ENCODE results near the gene SPRTN. TPM values are rescaled to one million over a fixed set of nuclear protein-coding genes. Genes with fewer than 3 reads are reported as not detected.

SPRTN gene, protein sequence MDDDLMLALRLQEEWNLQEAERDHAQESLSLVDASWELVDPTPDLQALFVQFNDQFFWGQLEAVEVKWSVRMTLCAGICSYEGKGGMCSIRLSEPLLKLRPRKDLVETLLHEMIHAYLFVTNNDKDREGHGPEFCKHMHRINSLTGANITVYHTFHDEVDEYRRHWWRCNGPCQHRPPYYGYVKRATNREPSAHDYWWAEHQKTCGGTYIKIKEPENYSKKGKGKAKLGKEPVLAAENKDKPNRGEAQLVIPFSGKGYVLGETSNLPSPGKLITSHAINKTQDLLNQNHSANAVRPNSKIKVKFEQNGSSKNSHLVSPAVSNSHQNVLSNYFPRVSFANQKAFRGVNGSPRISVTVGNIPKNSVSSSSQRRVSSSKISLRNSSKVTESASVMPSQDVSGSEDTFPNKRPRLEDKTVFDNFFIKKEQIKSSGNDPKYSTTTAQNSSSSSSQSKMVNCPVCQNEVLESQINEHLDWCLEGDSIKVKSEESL
- polyA plus RNA-seq (2012; ENCODE audit: low read depth, missing spikeins) = 2.3 TPM

DNA sequence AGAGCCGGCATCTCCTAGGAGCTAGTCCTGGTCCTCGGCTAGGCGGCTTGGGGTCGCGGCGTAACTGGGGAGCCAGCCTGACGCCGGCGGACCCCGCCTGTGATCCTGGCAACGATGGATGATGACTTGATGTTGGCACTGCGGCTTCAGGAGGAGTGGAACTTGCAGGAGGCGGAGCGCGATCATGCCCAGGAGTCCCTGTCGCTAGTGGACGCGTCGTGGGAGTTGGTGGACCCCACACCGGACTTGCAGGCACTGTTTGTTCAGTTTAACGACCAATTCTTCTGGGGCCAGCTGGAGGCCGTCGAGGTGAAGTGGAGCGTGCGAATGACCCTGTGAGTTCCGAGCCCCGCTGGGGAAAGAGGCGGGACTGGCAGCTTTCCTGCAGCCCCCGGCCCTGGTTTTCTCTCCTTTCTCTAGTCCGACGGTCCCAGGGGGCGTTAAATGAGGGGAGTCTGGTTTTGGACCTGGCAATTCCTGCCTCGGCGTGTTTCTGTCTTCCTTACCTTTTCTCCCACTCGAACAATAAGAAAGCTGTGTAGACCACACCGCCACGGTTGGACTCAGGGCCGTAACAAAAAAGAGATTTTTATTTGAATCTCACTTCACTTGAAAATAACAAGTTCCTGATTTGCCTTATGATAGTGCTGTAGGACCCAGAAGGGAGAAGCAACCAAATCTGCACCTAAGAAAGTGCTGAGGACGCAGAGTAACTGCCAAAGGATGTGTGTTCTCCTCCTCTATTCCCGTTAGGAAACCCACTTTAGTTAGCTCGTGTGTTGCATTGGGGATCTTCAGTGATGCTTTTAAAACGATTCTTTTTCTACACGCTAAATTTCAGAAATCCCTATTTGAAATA is at the start of gene SPRTN:
SPRTN (plus strand) TSS at position 24 of the 859 bp plus-strand sequence; CDS start at position 115, 91 bp downstream.
- TF ChIP-seq TAF1 (IDR thresholded peaks at IDR 0.05; ENCODE audit: low read depth, low read length) = no peak
- no peak for TF ChIP-seq POLR2AphosphoS5 (IDR thresholded peaks at IDR 0.05; ENCODE audit: low read depth, low read length)
- TF ChIP-seq POU2F2 (IDR thresholded peaks at IDR 0.05; ENCODE audit: low read depth, low read length) = no peak
- no peak for TF ChIP-seq PAX5 (IDR thresholded peaks at IDR 0.05; ENCODE audit: insufficient read depth, low read length, severe bottlenecking)
- TF ChIP-seq SPI1 (IDR thresholded peaks at IDR 0.05; ENCODE audit: low read depth, low read length) = no peak
- TF ChIP-seq POLR2A (IDR thresholded peaks at IDR 0.05; ENCODE audit: low read depth, low read length) = no peak
- peak; percentile 19 for DNase-seq (ENCODE audit: insufficient read length, low spot score)
- FAIRE-seq = no peak

DNA sequence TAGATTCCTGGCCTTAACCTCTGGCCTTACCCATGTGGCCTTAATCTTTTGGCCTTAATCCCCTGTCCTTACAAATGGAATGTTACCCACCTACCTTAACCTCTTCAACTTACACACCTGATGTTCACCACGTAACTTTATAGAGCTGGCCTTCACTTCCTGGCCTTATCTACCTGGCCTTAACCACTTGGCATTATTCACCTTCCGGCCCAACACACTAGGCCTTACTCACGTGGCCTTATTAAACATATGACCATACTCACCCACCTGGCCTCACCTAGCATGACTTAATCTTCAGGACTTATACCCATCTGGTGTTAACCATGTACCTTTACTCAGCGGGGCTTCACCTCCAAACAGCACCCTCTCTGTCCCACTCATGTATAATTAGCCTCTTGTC is 42.2 kb upstream of the SPRTN start:
- DNase-seq (ENCODE audit: insufficient read length, low spot score) (no peak), FAIRE-seq (no peak)
- TF ChIP-seq POU2F2 (IDR thresholded peaks at IDR 0.05; ENCODE audit: low read depth, low read length) = no peak
- no peak for TF ChIP-seq POLR2AphosphoS5 (IDR thresholded peaks at IDR 0.05; ENCODE audit: low read depth, low read length)
- no peak for TF ChIP-seq POLR2A (IDR thresholded peaks at IDR 0.05; ENCODE audit: low read depth, low read length)
- no peak for TF ChIP-seq TAF1 (IDR thresholded peaks at IDR 0.05; ENCODE audit: low read depth, low read length)
- no peak for TF ChIP-seq PAX5 (IDR thresholded peaks at IDR 0.05; ENCODE audit: insufficient read depth, low read length, severe bottlenecking)
- TF ChIP-seq SPI1 (IDR thresholded peaks at IDR 0.05; ENCODE audit: low read depth, low read length) = no peak

DNA sequence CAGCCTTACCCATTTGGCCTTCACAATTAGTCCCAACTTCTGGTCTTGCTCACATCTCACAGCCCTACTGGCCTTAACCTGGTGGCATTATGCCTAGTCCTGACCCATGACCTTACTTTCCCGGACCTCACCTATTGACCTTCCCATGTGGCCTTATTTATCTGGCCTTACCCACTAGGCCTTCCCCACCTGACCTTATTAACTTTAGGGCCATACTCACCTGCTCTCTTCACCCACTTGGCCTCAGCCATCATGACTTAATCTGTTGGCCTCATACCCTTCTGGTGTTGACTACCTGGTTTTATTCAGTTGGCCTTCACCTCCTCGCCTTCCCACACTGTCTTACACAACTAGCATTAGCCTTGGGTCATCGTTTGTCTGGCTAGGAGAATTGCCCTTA is 36.1 kb upstream of the SPRTN start:
- DNase-seq (ENCODE audit: insufficient read length, low spot score) (no peak), FAIRE-seq (no peak)
- TF ChIP-seq SPI1 (IDR thresholded peaks at IDR 0.05; ENCODE audit: low read depth, low read length) = no peak
- no peak for TF ChIP-seq TAF1 (IDR thresholded peaks at IDR 0.05; ENCODE audit: low read depth, low read length)
- TF ChIP-seq POLR2A (IDR thresholded peaks at IDR 0.05; ENCODE audit: low read depth, low read length) = no peak
- TF ChIP-seq PAX5 (IDR thresholded peaks at IDR 0.05; ENCODE audit: insufficient read depth, low read length, severe bottlenecking) = no peak
- TF ChIP-seq POU2F2 (IDR thresholded peaks at IDR 0.05; ENCODE audit: low read depth, low read length) = no peak
- no peak for TF ChIP-seq POLR2AphosphoS5 (IDR thresholded peaks at IDR 0.05; ENCODE audit: low read depth, low read length)

DNA sequence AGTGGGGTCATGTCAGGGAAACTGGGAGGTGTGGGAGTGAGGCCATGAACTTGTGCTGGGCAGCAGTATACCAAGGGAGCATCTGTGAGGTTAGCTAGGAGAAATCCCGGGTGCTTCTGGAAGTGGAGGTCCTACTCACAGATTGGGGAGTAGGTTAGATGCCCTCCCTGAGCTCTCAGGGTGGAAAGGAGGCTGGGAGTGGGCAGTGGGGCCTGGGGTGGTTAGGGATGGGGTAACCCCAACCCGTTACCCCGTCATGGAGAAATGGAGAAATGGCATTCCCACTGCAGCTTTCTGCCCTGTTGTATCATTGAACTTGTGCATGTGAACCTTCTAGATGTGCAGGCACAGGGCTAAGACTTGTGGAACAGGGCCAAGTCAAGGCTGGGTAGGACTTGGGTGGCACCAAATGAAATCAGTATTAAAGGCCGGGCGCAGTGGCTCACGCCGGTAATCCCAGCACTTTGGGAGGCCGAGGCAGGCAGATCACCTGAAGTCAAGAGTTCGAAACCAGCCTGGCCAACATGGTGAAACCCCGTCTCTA is 27.6 kb upstream of the SPRTN start:
- DNase-seq (ENCODE audit: insufficient read length, low spot score) (no peak), FAIRE-seq (no peak)
- no peak for TF ChIP-seq TAF1 (IDR thresholded peaks at IDR 0.05; ENCODE audit: low read depth, low read length)

DNA sequence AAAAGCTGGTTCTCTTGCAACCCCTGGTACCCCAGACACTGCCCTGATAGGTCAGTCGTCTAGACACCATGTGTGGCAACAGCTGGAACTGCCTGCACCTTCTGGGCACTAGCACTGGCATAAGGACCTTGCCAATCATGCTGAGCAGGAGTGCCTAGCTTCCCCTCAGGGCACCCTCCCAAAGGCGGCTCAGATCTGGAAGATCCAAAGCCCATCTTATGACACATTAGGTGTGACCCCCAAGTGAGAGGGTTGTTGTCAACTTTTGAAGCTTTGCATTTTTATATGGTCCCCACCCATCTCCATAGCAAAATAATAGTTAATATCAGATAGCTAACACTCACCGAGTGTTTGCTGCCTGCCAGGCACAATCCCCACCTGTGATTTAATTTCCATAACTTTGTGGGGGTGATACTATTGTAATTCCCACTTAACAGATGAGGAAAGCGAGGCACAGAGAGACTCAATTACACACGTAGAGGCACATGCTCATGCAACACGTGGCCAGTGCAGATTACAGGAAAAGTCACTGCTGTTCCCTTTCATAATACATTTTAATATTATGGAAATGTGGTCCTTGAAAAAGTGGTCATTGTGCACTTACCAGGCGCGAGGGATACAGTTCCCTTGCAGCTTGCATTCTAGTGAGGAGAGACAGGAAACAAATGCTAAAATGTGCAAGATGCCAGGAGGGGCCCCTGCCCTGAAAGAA is 26.2 kb upstream of the SPRTN start:
- no peak for FAIRE-seq
- TF ChIP-seq POLR2A (IDR thresholded peaks at IDR 0.05; ENCODE audit: low read depth, low read length) (no peak), PAX5 (IDR thresholded peaks at IDR 0.05; ENCODE audit: insufficient read depth, low read length, severe bottlenecking) (no peak), SPI1 (IDR thresholded peaks at IDR 0.05; ENCODE audit: low read depth, low read length) (no peak), POU2F2 (IDR thresholded peaks at IDR 0.05; ENCODE audit: low read depth, low read length) (no peak), POLR2AphosphoS5 (IDR thresholded peaks at IDR 0.05; ENCODE audit: low read depth, low read length) (no peak), TAF1 (IDR thresholded peaks at IDR 0.05; ENCODE audit: low read depth, low read length) (no peak)
- DNase-seq (ENCODE audit: insufficient read length, low spot score) = no peak

GRCh38 chr1:231312432-231312788 is 25.7 kb upstream of the SPRTN start:
- DNase-seq (ENCODE audit: insufficient read length, low spot score) (no peak), FAIRE-seq (no peak)
- TF ChIP-seq PAX5 (IDR thresholded peaks at IDR 0.05; ENCODE audit: insufficient read depth, low read length, severe bottlenecking) (no peak), POLR2A (IDR thresholded peaks at IDR 0.05; ENCODE audit: low read depth, low read length) (no peak), POLR2AphosphoS5 (IDR thresholded peaks at IDR 0.05; ENCODE audit: low read depth, low read length) (no peak), POU2F2 (IDR thresholded peaks at IDR 0.05; ENCODE audit: low read depth, low read length) (no peak), TAF1 (IDR thresholded peaks at IDR 0.05; ENCODE audit: low read depth, low read length) (no peak), SPI1 (IDR thresholded peaks at IDR 0.05; ENCODE audit: low read depth, low read length) (no peak)

GRCh38 chr1:231313661-231314060 is 24.4 kb upstream of the SPRTN start:
- DNase-seq (ENCODE audit: insufficient read length, low spot score) (no peak), FAIRE-seq (no peak)
- no peak for TF ChIP-seq PAX5 (IDR thresholded peaks at IDR 0.05; ENCODE audit: insufficient read depth, low read length, severe bottlenecking)
- TF ChIP-seq TAF1 (IDR thresholded peaks at IDR 0.05; ENCODE audit: low read depth, low read length) = no peak
- TF ChIP-seq POU2F2 (IDR thresholded peaks at IDR 0.05; ENCODE audit: low read depth, low read length) = no peak
- no peak for TF ChIP-seq POLR2A (IDR thresholded peaks at IDR 0.05; ENCODE audit: low read depth, low read length)
- TF ChIP-seq POLR2AphosphoS5 (IDR thresholded peaks at IDR 0.05; ENCODE audit: low read depth, low read length) = no peak
- TF ChIP-seq SPI1 (IDR thresholded peaks at IDR 0.05; ENCODE audit: low read depth, low read length) = no peak

DNA sequence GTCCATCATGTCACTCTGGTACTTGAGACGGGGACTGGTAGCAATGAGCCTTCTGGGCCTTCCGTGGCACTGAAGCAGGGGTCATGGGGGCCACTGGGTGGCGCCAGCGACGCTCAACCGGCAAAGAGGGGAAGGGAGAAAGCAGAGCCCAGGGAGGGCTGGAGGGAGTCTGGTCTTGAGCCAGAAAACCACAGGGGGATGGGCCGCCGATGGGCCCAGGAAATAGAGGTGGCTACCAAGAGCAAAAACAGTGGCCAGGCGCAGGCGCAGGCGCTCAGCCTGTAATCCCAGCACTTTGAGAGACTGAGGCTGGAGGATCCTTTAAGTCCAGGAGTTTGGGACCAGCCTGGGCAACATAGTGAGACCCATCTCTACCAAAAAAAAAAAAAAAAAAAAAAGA is 22.2 kb upstream of the SPRTN start:
- DNase-seq (ENCODE audit: insufficient read length, low spot score) (peak; percentile 41), FAIRE-seq (peak; percentile 83)
- TF ChIP-seq POLR2AphosphoS5 (IDR thresholded peaks at IDR 0.05; ENCODE audit: low read depth, low read length) (no peak), POLR2A (IDR thresholded peaks at IDR 0.05; ENCODE audit: low read depth, low read length) (no peak), TAF1 (IDR thresholded peaks at IDR 0.05; ENCODE audit: low read depth, low read length) (no peak), PAX5 (IDR thresholded peaks at IDR 0.05; ENCODE audit: insufficient read depth, low read length, severe bottlenecking) (no peak), SPI1 (IDR thresholded peaks at IDR 0.05; ENCODE audit: low read depth, low read length) (no peak), POU2F2 (IDR thresholded peaks at IDR 0.05; ENCODE audit: low read depth, low read length) (no peak)

All from GM12891 (cell line).